ENCODE data around the gene RPS6KA4. TPM values are rescaled to one million over a fixed set of nuclear protein-coding genes. Genes with fewer than 3 reads are reported as not detected.

RPS6KA4 gene
- total and polyA plus RNA-seq, 2 of the 13 experiments (the other 11 are each of a cell fraction or from before 2014, with no cell fraction given): 8.9 to 14.2 TPM

GRCh38 chr11:64358907-64359711 lies at the start of gene RPS6KA4 (continued):
- TF ChIP-seq ZBTB49 (CRISPR knock-in tag; IDR thresholded peaks at IDR 0.05; ENCODE audit: borderline replicate concordance) (no peak), ZNF672 (CRISPR knock-in tag; IDR thresholded peaks at IDR 0.05) (no peak), HMG20A (CRISPR knock-in tag; IDR thresholded peaks at IDR 0.05; ENCODE audit: borderline replicate concordance) (no peak), ZNF326 (CRISPR knock-in tag; IDR thresholded peaks at IDR 0.05; ENCODE audit: borderline replicate concordance) (no peak), ATF2 (CRISPR knock-in tag; IDR thresholded peaks at IDR 0.05) (no peak; the same call in 1 of the 2 replicates), GRHL1 (CRISPR knock-in tag; conservative IDR thresholded peaks at IDR 0.05) (no peak), CCAR2 (optimal IDR thresholded peaks at IDR 0.05; ENCODE audit: low read depth, low read length) (no peak), ZNF343 (CRISPR knock-in tag; IDR thresholded peaks at IDR 0.05) (no peak), ZNF512 (CRISPR knock-in tag; IDR thresholded peaks at IDR 0.05) (no peak), ZBTB25 (CRISPR knock-in tag; IDR thresholded peaks at IDR 0.05) (no peak), IKZF5 (CRISPR knock-in tag; IDR thresholded peaks at IDR 0.05) (no peak), AHDC1 (CRISPR knock-in tag; IDR thresholded peaks at IDR 0.05; ENCODE audit: borderline replicate concordance) (no peak)
